Vagina (tissue), 2 donors: ENCODE results near the gene SDHC.

Source experiments
- CTCF ChIP-seq, 3 experiments: fragments of 450-650 bp in 2 of 3; fragments of 200-600 bp in 1 of 3; sonication (generic) in 1 of 3; IDR thresholded peaks; one replicate each; pipeline ENCODE4 v1.5.1; 2017 to 2019; ENCODE audit warnings: antibody characterized with exemption in 3 of 3, mild to moderate bottlenecking in 2 of 3, moderate library complexity in 2 of 3
- POLR2AphosphoS5 ChIP-seq, 2 donors: sonication (generic); formaldehyde crosslinking; IDR thresholded peaks; one replicate each; pipeline ENCODE4 v1.9.0; 2017; ENCODE audit warnings: antibody characterized with exemption in 2 of 2, mild to moderate bottlenecking in 2 of 2, low read depth in 1 of 2; ENCODE audit not compliant: insufficient read depth in 1 of 2

- TF ChIP-seq POLR2AphosphoS5 (IDR thresholded peaks at IDR 0.05; ENCODE audit: insufficient read depth in 1 of 2, low read depth in 1 of 2) (no peak), CTCF (IDR thresholded peaks at IDR 0.05) (no peak)
Observed at GRCh38 chr1:161300478-161300877, 13.7 kb upstream of the SDHC start.
